T-helper 1 cell treated with Interleukin-12 subunit alpha and Interleukin-12 subunit beta and Interleukin-4 antibody, amounts not matched to agents 30 μg/mL and 1 μg/mL, for 36 hours (primary cell): ENCODE results near the gene TMEM135.

Source experiments
- H3K27ac Mint-ChIP-seq: one replicate; pipeline ENCODE4 v1.8.0; 2021; ENCODE audit warnings: mild to moderate bottlenecking, mixed read lengths
- H3K27me3 Mint-ChIP-seq: one replicate; pipeline ENCODE4 v1.8.0; 2021; ENCODE audit warnings: low read depth, mixed read lengths
- H3K36me3 Mint-ChIP-seq: one replicate; pipeline ENCODE4 v1.8.0; 2021; ENCODE audit warnings: low read depth, mixed read lengths
- H3K4me1 Mint-ChIP-seq: one replicate; pipeline ENCODE4 v1.8.0; 2021; ENCODE audit warnings: low read depth, mixed read lengths
- H3K4me3 Mint-ChIP-seq: one replicate; pipeline ENCODE4 v1.8.0; 2021; ENCODE audit warnings: mild to moderate bottlenecking, moderate library complexity, mixed read lengths
- H3K9me3 Mint-ChIP-seq: one replicate; pipeline ENCODE4 v1.8.0; 2021; ENCODE audit warnings: mixed read lengths

TMEM135 gene

DNA sequence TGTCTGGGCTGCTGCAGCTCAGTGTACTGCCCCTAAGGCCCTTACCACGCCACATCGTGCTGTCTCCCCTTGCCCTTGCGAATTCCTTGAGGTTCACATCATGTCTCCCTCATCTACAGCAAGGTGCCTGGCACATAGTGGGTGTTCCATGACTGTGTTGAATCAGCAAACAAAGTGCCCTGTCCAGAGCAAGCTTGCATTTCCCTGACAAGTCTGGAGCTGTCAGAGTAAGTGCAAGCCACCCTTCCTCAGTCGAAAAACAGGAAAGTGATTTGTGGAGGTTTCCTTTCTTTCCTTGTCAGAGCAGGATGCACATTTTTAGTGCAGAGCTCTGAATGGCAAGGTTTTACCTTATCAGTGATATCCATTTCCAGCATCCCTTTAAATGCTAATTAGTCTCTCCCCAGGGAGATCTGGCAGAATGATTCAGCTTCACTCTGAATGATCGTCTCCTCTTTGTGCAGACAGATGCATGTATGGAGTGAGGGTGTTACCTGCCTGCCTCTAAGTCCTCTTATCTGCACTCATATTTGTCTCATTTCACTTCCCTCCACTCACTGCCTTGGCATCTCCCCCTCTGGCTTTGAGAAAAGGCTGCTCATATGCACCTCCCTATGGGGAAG is 331.2 kb downstream of the TMEM135 start:
- Mint-ChIP-seq H3K4me1 (no peaks in the 10 kb centered on the region), H3K36me3 (no peaks in the 10 kb centered on the region), H3K9me3 (no peaks in the 10 kb centered on the region), H3K27ac (no peak overlapping the region), H3K4me3 (no peak overlapping the region), H3K27me3 (no peaks in the 10 kb centered on the region)

- no peaks in the 10 kb centered on the region for H3K36me3 Mint-ChIP-seq
- no peak overlapping the region for H3K4me3 Mint-ChIP-seq
- H3K27ac Mint-ChIP-seq = no peak overlapping the region
- H3K4me1 Mint-ChIP-seq = no peaks in the 10 kb centered on the region
- H3K27me3 Mint-ChIP-seq = peaks cover under 1% of the 10 kb centered on the region
- H3K9me3 Mint-ChIP-seq = no peaks in the 10 kb centered on the region
These were observed 332.2 kb downstream of the TMEM135 start for GRCh38 chr11:87369888-87370287.

- peaks cover 3% of the 10 kb centered on the region for H3K27me3 Mint-ChIP-seq
- no peak overlapping the region for H3K4me3 Mint-ChIP-seq
- H3K4me1 Mint-ChIP-seq = no peaks in the 10 kb centered on the region
- H3K36me3 Mint-ChIP-seq = no peaks in the 10 kb centered on the region
- no peaks in the 10 kb centered on the region for H3K9me3 Mint-ChIP-seq
- H3K27ac Mint-ChIP-seq = no peak overlapping the region
These were observed 334.3 kb downstream of the TMEM135 start for GRCh38 chr11:87372065-87372464.
